Endodermal cell (in vitro differentiated cells): ENCODE measurements around the gene IRX1. TPM values are rescaled to one million over a fixed set of nuclear protein-coding genes. Genes with fewer than 3 reads are reported as not detected.

Experiments used
- DNase-seq: peaks from one replicate; pipeline ENCODE4 v3.0.0-alpha.2; 2017
- H3K27ac ChIP-seq: 2 replicates; pipeline ENCODE4 v1.5.1; 2013; ENCODE audit warnings: mild to moderate bottlenecking, low read depth, low read length, moderate library complexity
- H3K27me3 ChIP-seq: 2 replicates; pipeline ENCODE4 v1.6.1; 2013; ENCODE audit warnings: mild to moderate bottlenecking, low read length, moderate library complexity; ENCODE audit not compliant: insufficient read depth, control insufficient read depth, poor library complexity, severe bottlenecking
- H3K36me3 ChIP-seq: 2 replicates; pipeline ENCODE4 v1.7.0; 2013; ENCODE audit warnings: mild to moderate bottlenecking, low read length, moderate library complexity; ENCODE audit not compliant: control insufficient read depth, insufficient read depth
- H3K4me1 ChIP-seq: one replicate; pipeline ENCODE4 v1.7.0; 2013; ENCODE audit warnings: low read length; ENCODE audit not compliant: control insufficient read depth, insufficient read depth
- H3K4me3 ChIP-seq: 2 replicates; pipeline ENCODE4 v1.5.1; 2013; ENCODE audit warnings: mild to moderate bottlenecking, low read length, moderate library complexity
- H3K9ac ChIP-seq: 2 replicates; pipeline ENCODE4 v1.6.1; 2013; ENCODE audit warnings: mild to moderate bottlenecking, low read length, moderate library complexity; ENCODE audit not compliant: poor library complexity, severe bottlenecking; ENCODE audit errors: extremely low read depth
- H3K9me3 ChIP-seq: 2 replicates; pipeline ENCODE4 v1.6.1; 2013; ENCODE audit warnings: mild to moderate bottlenecking, low read length, moderate library complexity; ENCODE audit not compliant: control insufficient read depth
- H3K27ac Mint-ChIP-seq: 2 replicates; pipeline ENCODE4 v1.8.0; 2020; ENCODE audit warnings: mixed read lengths
- H3K27me3 Mint-ChIP-seq: 2 replicates; pipeline ENCODE4 v1.8.0; 2021; ENCODE audit warnings: mild to moderate bottlenecking, mixed read lengths; ENCODE audit not compliant: insufficient read depth
- H3K36me3 Mint-ChIP-seq: 2 replicates; pipeline ENCODE4 v1.8.0; 2020; ENCODE audit warnings: low read depth, mixed read lengths
- H3K4me1 Mint-ChIP-seq: 2 replicates; pipeline ENCODE4 v1.8.0; 2020; ENCODE audit warnings: mixed read lengths
- H3K4me3 Mint-ChIP-seq: 2 replicates; pipeline ENCODE4 v1.8.0; 2020; ENCODE audit warnings: mild to moderate bottlenecking, moderate library complexity, mixed read lengths
- H3K9me3 Mint-ChIP-seq: 2 replicates; pipeline ENCODE4 v1.8.0; 2020; ENCODE audit warnings: mild to moderate bottlenecking, mixed read lengths
- CTCF ChIP-seq: fragments of 200-600 bp; sonication (generic); conservative IDR thresholded peaks from 2 replicates; pipeline ENCODE4 v1.5.0; 2021; ENCODE audit warnings: antibody characterized with exemption, mild to moderate bottlenecking
- WGBS, 2 experiments: methylation state at CpG; one replicate each; pipeline versions ENCODE4 v1.1.5 to v1.1.7; 2013; ENCODE audit warnings: missing lambda C conversion rate in 2 of 2, mixed read lengths in 1 of 2; ENCODE audit not compliant: insufficient coverage in 1 of 2, insufficient read length in 1 of 2; 5-methylcytosine and 5-hydroxymethylcytosine counted together
- total RNA-seq, 2 donors: library from RNA; stranded (reverse); fragmentation: NEBNext Ultra II Directional in 1 of 2; extraction: Animal tissue kit (Norgen Biotek cat#: 25700) in 1 of 2; gene quantifications; 2 replicates in 1 of 2; 3 replicates in 1 of 2; pipeline ENCODE4 v1.2.1, GENCODE V29; 2021

Gene IRX1
- total RNA-seq, 2 donors from 2014 or later: 1.9 to 7.6 TPM

DNA sequence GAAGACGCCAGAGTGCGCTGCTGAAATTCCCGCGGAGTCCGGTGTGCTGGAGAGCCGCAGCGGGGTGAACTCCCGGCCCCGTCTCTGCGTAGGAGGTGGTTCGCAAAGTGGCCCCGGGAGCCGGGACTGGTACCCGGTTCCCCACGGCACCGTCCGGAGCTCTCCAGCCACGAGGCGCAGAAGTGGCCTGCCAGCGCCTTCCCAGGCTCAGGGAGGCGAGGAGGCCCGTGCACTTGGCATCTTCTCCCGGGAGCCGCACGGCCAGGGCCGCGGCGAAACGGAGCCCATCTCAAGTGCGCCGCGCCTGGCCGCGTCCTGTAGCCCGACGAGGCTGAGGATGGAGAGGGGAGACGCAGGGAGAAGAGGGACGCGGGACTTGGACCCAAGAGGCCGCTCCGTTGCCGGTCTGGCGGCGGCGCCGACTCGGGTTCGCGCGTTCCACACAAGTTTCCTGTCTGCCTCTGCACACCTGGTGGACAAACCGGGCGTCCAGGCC, 1.1 kb upstream of the IRX1 start:
- peak overlapping the region; percentile 38 for H3K4me3 Mint-ChIP-seq
- Histone ChIP-seq H3K27me3 (peaks cover 94% of the 10 kb centered on the region), H3K36me3 (no peaks in the 10 kb centered on the region), H3K9ac (no peak overlapping the region), H3K9me3 (no peaks in the 10 kb centered on the region), H3K27ac (no peak overlapping the region), H3K4me3 (peak overlapping the region; percentile 49), H3K4me1 (peaks cover 6% of the 10 kb centered on the region)
- H3K27ac Mint-ChIP-seq: no peak overlapping the region
- H3K4me1 Mint-ChIP-seq: peaks cover 33% of the 10 kb centered on the region
- H3K9me3 Mint-ChIP-seq: no peaks in the 10 kb centered on the region
- H3K36me3 Mint-ChIP-seq: no peaks in the 10 kb centered on the region
- DNase-seq: peak; percentile 84
- TF ChIP-seq CTCF: peak; percentile 57
- WGBS, 2 experiments: 0% methylated on average over 3 to 52 of the region's 52 CpGs
- H3K27me3 Mint-ChIP-seq: peaks cover 93% of the 10 kb centered on the region

- no peaks in the 10 kb centered on the region for H3K9me3 ChIP-seq
- Mint-ChIP-seq H3K9me3 (no peaks in the 10 kb centered on the region), H3K36me3 (no peaks in the 10 kb centered on the region), H3K4me1 (peaks cover 28% of the 10 kb centered on the region), H3K27me3 (peaks cover 93% of the 10 kb centered on the region), H3K4me3 (peak overlapping the region; percentile 59), H3K27ac (no peak overlapping the region)
- peaks cover 6% of the 10 kb centered on the region for H3K4me1 ChIP-seq
- TF ChIP-seq CTCF: no peak
- 1 to 2% methylated on average over 29 to 63 of the region's 63 CpGs for WGBS, 2 experiments
- H3K27me3 ChIP-seq: peaks cover 94% of the 10 kb centered on the region
- H3K36me3 ChIP-seq: no peaks in the 10 kb centered on the region
- DNase-seq: peak; percentile 78
- no peak overlapping the region for H3K27ac ChIP-seq
- H3K4me3 ChIP-seq: peak overlapping the region; percentile 70
- peak overlapping the region; percentile 20 for H3K9ac ChIP-seq
Observed at GRCh38 chr5:3596261-3596825, 711 bp downstream of the IRX1 start.

GRCh38 chr5:3596857-3597166, 1.2 kb downstream of the IRX1 start:
- TF ChIP-seq CTCF: no peak
- H3K27ac ChIP-seq: no peak overlapping the region
- no peak for DNase-seq
- no peaks in the 10 kb centered on the region for H3K9me3 ChIP-seq
- no peaks in the 10 kb centered on the region for H3K9me3 Mint-ChIP-seq
- H3K4me3 ChIP-seq: peak overlapping the region; percentile 70
- H3K36me3 ChIP-seq: no peaks in the 10 kb centered on the region
- 5 to 10% methylated on average over 6 to 7 of the region's 7 CpGs for WGBS, 2 experiments
- H3K4me1 ChIP-seq: peaks cover 6% of the 10 kb centered on the region
- no peaks in the 10 kb centered on the region for H3K36me3 Mint-ChIP-seq
- peak overlapping the region; percentile 20 for H3K9ac ChIP-seq
- H3K27ac Mint-ChIP-seq: no peak overlapping the region
- peaks cover 94% of the 10 kb centered on the region for H3K27me3 ChIP-seq
- H3K27me3 Mint-ChIP-seq: peaks cover 93% of the 10 kb centered on the region
- peak overlapping the region; percentile 59 for H3K4me3 Mint-ChIP-seq
- peaks cover 29% of the 10 kb centered on the region for H3K4me1 Mint-ChIP-seq
